GM12801 (cell line): Measurements from ENCODE around the gene SFI1.

Experiments used
- CTCF ChIP-seq: IDR thresholded peaks from one replicate; pipeline ENCODE4 v1.5.1; 2011; ENCODE audit warnings: control low read depth; ENCODE audit not compliant: insufficient read length; ENCODE audit errors: extremely low read depth

The SFI1 gene

GRCh38 chr22:31659246-31659645 is 162.9 kb downstream of the SFI1 start:
- TF ChIP-seq CTCF = no peak

GRCh38 chr22:31661851-31662667 is 165.7 kb downstream of the SFI1 start, which contains the start of gene PISD:
TSS of gene PISD (minus strand) at chr22:31662215. CDS start at chr22:31662208, 7 bp downstream.
- no peak for TF ChIP-seq CTCF

GRCh38 chr22:31662668-31663037 is 166.3 kb downstream of the SFI1 start:
- no peak for TF ChIP-seq CTCF
